K562 (cell line): ENCODE data around the gene GARIN5B. TPM values are rescaled to one million over a fixed set of nuclear protein-coding genes. Genes with fewer than 3 reads are reported as not detected.
A peak's percentile ranks its signal among the peaks of the same experiment; 100 is the strongest.

Source experiments
- ATAC-seq: fragments of 200-7000 bp; cut with Tn5 transposase; 3 replicates; pipeline ENCODE4 v1.9.1; 2020; ENCODE audit warnings: moderate library complexity
- BruUV-seq: library from RNA; stranded (reverse); fragments of 400-500 nt; replicated peaks from 2 replicates; lab custom pipeline; 2021; lab: Mats Ljungman, UMichigan
- CTCF ChIA-PET: fragments of 300-600 bp; formaldehyde crosslinking; extraction: SDS; loops from one replicate; lab custom pipeline; 2021; ENCODE audit warnings: low intra/inter-chr PET ratio; lab: Yijun Ruan, JAX
- POLR2A ChIA-PET: fragments of 300-600, 350-650 bp; sonication (Branson Sonifier 250); formaldehyde crosslinking; extraction: SDS; loops from one replicate; lab custom pipeline; 2021; ENCODE audit warnings: antibody characterized with exemption, inconsistent platforms; lab: Yijun Ruan, JAX
- DNase-seq, 4 experiments: peaks; one replicate each; pipeline versions ENCODE4 v3.0.0 to v3.0.0-alpha.2; 2011 to 2018; ENCODE audit warnings: low spot score in 3 of 4, mixed read lengths in 3 of 4; ENCODE audit errors: extremely low read depth in 1 of 4
- FAIRE-seq: peaks from 2 replicates; lab custom pipeline; 2011; peaks lifted over from hg19 to GRCh38; lab: Jason Lieb, UNC
- H2AFZ ChIP-seq: 2 replicates; pipeline ENCODE4 v1.6.0; 2011; ENCODE audit warnings: low read depth, low read length, control low read depth, inconsistent platforms
- H3K27ac ChIP-seq: fragments of 200-600 bp; 3 replicates; pipeline ENCODE4 v1.8.0; 2011; ENCODE audit warnings: low read depth, mild to moderate bottlenecking, control low read depth, inconsistent platforms, low read length, moderate library complexity, mixed read lengths; ENCODE audit errors: extremely low read depth
- H3K27me3 ChIP-seq, 2 experiments: fragments of 300-600 bp in 1 of 2; 2 replicates in 1 of 2; 3 replicates in 1 of 2; pipeline versions ENCODE4 v1.6.0 to v1.8.0; 2011; ENCODE audit warnings: inconsistent platforms in 2 of 2, low read length in 2 of 2, mild to moderate bottlenecking in 1 of 2, mixed read lengths in 1 of 2, moderate library complexity in 1 of 2; ENCODE audit not compliant: control insufficient read depth in 2 of 2, insufficient read depth in 2 of 2
- H3K36me3 ChIP-seq: fragments of 300-600 bp; 3 replicates; pipeline ENCODE4 v1.8.0; 2011; ENCODE audit warnings: mild to moderate bottlenecking, low read length, inconsistent platforms; ENCODE audit not compliant: control insufficient read depth, insufficient read depth
- H3K4me1 ChIP-seq, 2 experiments: fragments of 200-600 bp in 1 of 2; replicated peaks in 1 of 2; 2 replicates in 1 of 2; 3 replicates in 1 of 2; pipeline versions ENCODE4 v1.5.1 to v1.8.0; 2011; ENCODE audit warnings: inconsistent platforms in 2 of 2, low read length in 2 of 2, mild to moderate bottlenecking in 1 of 2, mixed read lengths in 1 of 2, moderate library complexity in 1 of 2; ENCODE audit not compliant: control insufficient read depth in 2 of 2, insufficient read depth in 2 of 2
- H3K4me2 ChIP-seq: 2 replicates; pipeline ENCODE4 v1.6.1; 2011; ENCODE audit warnings: low read length, control low read depth, inconsistent platforms, mixed read lengths; ENCODE audit not compliant: insufficient read depth
- H3K4me3 ChIP-seq: fragments of 200-600 bp; sonication (generic), shearing (Covaris generic); 2 replicates; pipeline ENCODE4 v1.5.1; 2016; ENCODE audit warnings: control low read depth, inconsistent platforms
- H3K79me2 ChIP-seq: fragments of 200-600 bp; 3 replicates; pipeline ENCODE4 v1.8.0; 2011; ENCODE audit warnings: low read length, inconsistent platforms; ENCODE audit not compliant: control insufficient read depth, insufficient read depth
- H3K9ac ChIP-seq, 2 experiments: 2 replicates each; pipeline versions ENCODE4 v1.6.0 to v1.6.1; 2011; ENCODE audit warnings: low read depth in 2 of 2, low read length in 2 of 2, control low read depth in 1 of 2, inconsistent platforms in 1 of 2, mild to moderate bottlenecking in 1 of 2, mixed read lengths in 1 of 2; ENCODE audit not compliant: insufficient read depth in 1 of 2
- H3K9me1 ChIP-seq: one replicate; pipeline ENCODE4 v1.6.0; 2011; ENCODE audit warnings: inconsistent platforms, mild to moderate bottlenecking, low read length, moderate library complexity; ENCODE audit not compliant: control insufficient read depth, insufficient read depth
- H3K9me3 ChIP-seq: replicated peaks from 2 replicates; pipeline ENCODE4 v1.5.1; 2011; ENCODE audit warnings: low read depth, low read length, inconsistent platforms; ENCODE audit not compliant: control insufficient read depth, insufficient read depth
- H4K20me1 ChIP-seq: replicated peaks from 2 replicates; pipeline ENCODE4 v1.6.1; 2011; ENCODE audit warnings: low read length, inconsistent platforms, mixed read lengths; ENCODE audit not compliant: control insufficient read depth, insufficient read depth
- BCOR ChIP-seq: fragments of 450-650 bp; IDR thresholded peaks from 2 replicates; pipeline ENCODE4 v1.6.1; 2016
- KDM1A ChIP-seq, 2 experiments: fragments of 450-650 bp; IDR thresholded peaks; 2 replicates each; pipeline ENCODE4 v1.6.1; 2016; ENCODE audit warnings: mild to moderate bottlenecking in 2 of 2
- RBM25 ChIP-seq: fragments of 200-400 bp; formaldehyde crosslinking; IDR thresholded peaks from 2 replicates; pipeline ENCODE4 v1.6.1; 2018; ENCODE audit warnings: low read length, low read depth, moderate library complexity; ENCODE audit not compliant: severe bottlenecking
- SP1 ChIP-seq: sonication (generic); formaldehyde crosslinking; IDR thresholded peaks from 2 replicates; pipeline ENCODE4 v1.8.1; 2022; ENCODE audit warnings: mild to moderate bottlenecking, missing genetic modification reagents
- WGBS: fragments of 100-300 bp; shearing (Covaris generic); methylation state at CpG from one replicate; pipeline ENCODE4 v1.1.6; 2016; ENCODE audit warnings: low coverage, mixed read lengths; ENCODE audit not compliant: insufficient coverage; ENCODE audit errors: missing lambda C conversion rate; 5-methylcytosine and 5-hydroxymethylcytosine counted together
- in situ Hi-C: fragments of 300-500 bp; cut with MboI; formaldehyde crosslinking; loops from 4 replicates; pipeline ENCODE4 v1.15.0; 2018; ENCODE audit warnings: inconsistent platforms, mixed read lengths
- intact Hi-C: fragments of 100-400 bp; cut with micrococcal nuclease; formaldehyde crosslinking; loops from 2 replicates; pipeline ENCODE4 v1.14.2; 2022
- polyA plus RNA-seq, 8 experiments: library from polyadenylated mRNA; depleted of rRNA in 4 of 8; stranded (reverse) in 5 of 8; unstranded in 3 of 8; fragments of >200 nt; fragmentation: Nextera tagmentation in 2 of 8; fragmentation: Illumina TruSeq in 1 of 8; extraction: Ambion mirVana in 2 of 8; extraction: Trizol in 1 of 8; gene quantifications; 2 replicates each; pipeline versions ENCODE4 v1.2.1 to v1.2.3, GENCODE V29; 2011 to 2014; ENCODE audit warnings: inconsistent platforms in 1 of 8, missing spikeins in 1 of 8
- total RNA-seq, 7 experiments: library from RNA; depleted of rRNA in 6 of 7; stranded (reverse); fragments of >200 nt in 6 of 7; fragmentation: Illumina TruSeq in 2 of 7; extraction: Trizol in 2 of 7; gene quantifications; 2 replicates each; pipeline versions ENCODE4 v1.2.1 to v1.2.3, GENCODE V29; 2011 to 2021; ENCODE audit warnings: low replicate concordance in 1 of 7
- TF ChIP-seq, protein P1 (sequence below): sonication (generic); formaldehyde crosslinking; IDR thresholded peaks from 2 replicates; pipeline ENCODE4 v1.8.1; 2023; ENCODE audit warnings: mild to moderate bottlenecking, missing genetic modification reagents, moderate library complexity

Gene GARIN5B
- total and polyA plus RNA-seq, 9 of the 15 experiments (the other 6 are each of a cell fraction or from before 2014, with no cell fraction given), result not detected

GRCh38 chr19:55315956-55316525 lies 47.0 kb downstream of the GARIN5B start:
- ATAC-seq, result no peak
- H3K27me3 ChIP-seq, result no peaks in the 10 kb centered on the region
- H3K79me2 ChIP-seq, result no peaks in the 10 kb centered on the region
- in situ Hi-C loops, result no loop called here
- H3K4me2 ChIP-seq, result no peak overlapping the region
- H3K36me3 ChIP-seq, result no peaks in the 10 kb centered on the region
- H3K9me1 ChIP-seq, result no peaks in the 10 kb centered on the region
- POLR2A ChIA-PET, result interaction anchor here (0.5 to 3.0 kb wide), 3 partner anchors 23 to 126 kb away, joined by 3 to 7 read pairs (median 3); partner anchors contain the start of gene PPP6R1
- no peak overlapping the region for H2AFZ ChIP-seq
- no peak overlapping the region for H3K4me3 ChIP-seq
- BruUV-seq, result no TSS peak
- no peaks in the 10 kb centered on the region for H3K9me3 ChIP-seq
- 70% methylated on average over 13 of the region's 13 CpGs for WGBS
- TF ChIP-seq SP1 (CRISPR knock-in tag) (no peak), RBM25 (peak; percentile 40), KDM1A (IDR thresholded peaks at IDR 0.05) (0 out of 4 replicates have a peak, but pooled peaks of 1 of the 2 experiments have one; percentile 12), BCOR (peak; percentile 62)
- TF ChIP-seq, protein P1, sequence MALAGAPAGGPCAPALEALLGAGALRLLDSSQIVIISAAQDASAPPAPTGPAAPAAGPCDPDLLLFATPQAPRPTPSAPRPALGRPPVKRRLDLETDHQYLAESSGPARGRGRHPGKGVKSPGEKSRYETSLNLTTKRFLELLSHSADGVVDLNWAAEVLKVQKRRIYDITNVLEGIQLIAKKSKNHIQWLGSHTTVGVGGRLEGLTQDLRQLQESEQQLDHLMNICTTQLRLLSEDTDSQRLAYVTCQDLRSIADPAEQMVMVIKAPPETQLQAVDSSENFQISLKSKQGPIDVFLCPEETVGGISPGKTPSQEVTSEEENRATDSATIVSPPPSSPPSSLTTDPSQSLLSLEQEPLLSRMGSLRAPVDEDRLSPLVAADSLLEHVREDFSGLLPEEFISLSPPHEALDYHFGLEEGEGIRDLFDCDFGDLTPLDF, result no peak
- no peak for DNase-seq
- no peak for FAIRE-seq
- no peak overlapping the region for H3K27ac ChIP-seq
- H3K4me1 ChIP-seq, result peaks cover 9 to 44% of the 10 kb centered on the region in 2 experiments; a peak in 4 of 5 replicates
- H3K9ac ChIP-seq, result no peak overlapping the region
- CTCF ChIA-PET, result no interaction called here
- no peaks in the 10 kb centered on the region for H4K20me1 ChIP-seq
- intact Hi-C loops, result no loop called here
